ENCODE data around the gene C19orf18.
"Not testable (repeated sequence)": the region's sequence is repeated elsewhere in the genome, so short reads cannot be mapped to it uniquely, and the experiment has no call there.

C19orf18 gene

GRCh38 chr19:57974434-57974833 lies at the start of gene C19orf18:
TSS of gene C19orf18 (minus strand) at chr19:57974534. CDS start at chr19:57974432, 102 bp downstream.
- no peak for DNase-seq

GRCh38 chr19:58022283-58022660 lies 47.9 kb upstream of the C19orf18 start:
- DNase-seq = no peak

- DNase-seq = peak; percentile 61 to 65
These were observed 47.4 kb upstream of the C19orf18 start for GRCh38 chr19:58021541-58022282.

- no peak for DNase-seq
These were observed 45.8 kb upstream of the C19orf18 start for GRCh38 chr19:58020129-58020528.

GRCh38 chr19:58014141-58014540 lies 39.8 kb upstream of the C19orf18 start:
- no peak for DNase-seq

GRCh38 chr19:58010507-58010906 lies 36.2 kb upstream of the C19orf18 start:
- no peak for DNase-seq

- peak; percentile 72 to 74 for DNase-seq
These were observed 35.5 kb upstream of the C19orf18 start for GRCh38 chr19:58009666-58010301.

GRCh38 chr19:58009301-58009665 lies 34.9 kb upstream of the C19orf18 start:
- no peak for DNase-seq

- DNase-seq = not testable (repeated sequence)
These were observed 34.5 kb upstream of the C19orf18 start for GRCh38 chr19:58008877-58009276.

- no peak for DNase-seq
These were observed 33.0 kb upstream of the C19orf18 start for GRCh38 chr19:58007285-58007684.

- DNase-seq = no peak
These were observed 29.0 kb upstream of the C19orf18 start for GRCh38 chr19:58003174-58003828.

GRCh38 chr19:58002384-58003173 lies 28.2 kb upstream of the C19orf18 start, which contains the start of gene ZNF606:
TSS of gene ZNF606 (minus strand) at chr19:58002820. CDS start at chr19:58001319, 1,501 bp downstream.
- DNase-seq = peak; percentile 84 to 90

- peak in 1 of 2 donors; percentile 8 for DNase-seq
These were observed 27.6 kb upstream of the C19orf18 start for GRCh38 chr19:58001895-58002369.

GRCh38 chr19:58000677-58001076 lies 26.3 kb upstream of the C19orf18 start:
- DNase-seq = no peak

- no peak for DNase-seq
These were observed 18.5 kb upstream of the C19orf18 start for GRCh38 chr19:57992841-57993240.

- no peak for DNase-seq
These were observed 4.4 kb upstream of the C19orf18 start for GRCh38 chr19:57978586-57979289.

- no peak for DNase-seq
These were observed 9.6 kb downstream of the C19orf18 start for GRCh38 chr19:57964761-57965160.

- no peak for DNase-seq
These were observed 12.5 kb downstream of the C19orf18 start for GRCh38 chr19:57961785-57962184.

GRCh38 chr19:57954996-57955395 lies 19.3 kb downstream of the C19orf18 start:
- DNase-seq = no peak

GRCh38 chr19:57949702-57950101 lies 24.6 kb downstream of the C19orf18 start:
- DNase-seq = no peak

GRCh38 chr19:57949296-57949695 lies 25.0 kb downstream of the C19orf18 start:
- no peak for DNase-seq

Measured in CD4-positive, alpha-beta T cell treated with Interferon alpha-2 for 1 hour (primary cell).